Thyroid gland (tissue), 4 donors: ENCODE data around the gene NSUN3.

Experiments used
- POLR2A ChIP-seq, 2 donors: fragments of 450-650 bp; IDR thresholded peaks; one replicate each; pipeline ENCODE4 v1.6.1; 2017; ENCODE audit warnings: antibody characterized with exemption in 2 of 2, mild to moderate bottlenecking in 2 of 2, moderate library complexity in 1 of 2
- TF ChIP-seq, protein P1 (sequence below), 6 experiments: fragments of 200-600 bp in 3 of 6; fragments of 450-650 bp in 3 of 6; sonication (generic) in 3 of 6; IDR thresholded peaks; one replicate each; pipeline ENCODE4 v1.5.1; 2016 to 2019; ENCODE audit warnings: antibody characterized with exemption in 6 of 6, mild to moderate bottlenecking in 2 of 6, inconsistent platforms in 1 of 6, moderate library complexity in 1 of 6

DNA sequence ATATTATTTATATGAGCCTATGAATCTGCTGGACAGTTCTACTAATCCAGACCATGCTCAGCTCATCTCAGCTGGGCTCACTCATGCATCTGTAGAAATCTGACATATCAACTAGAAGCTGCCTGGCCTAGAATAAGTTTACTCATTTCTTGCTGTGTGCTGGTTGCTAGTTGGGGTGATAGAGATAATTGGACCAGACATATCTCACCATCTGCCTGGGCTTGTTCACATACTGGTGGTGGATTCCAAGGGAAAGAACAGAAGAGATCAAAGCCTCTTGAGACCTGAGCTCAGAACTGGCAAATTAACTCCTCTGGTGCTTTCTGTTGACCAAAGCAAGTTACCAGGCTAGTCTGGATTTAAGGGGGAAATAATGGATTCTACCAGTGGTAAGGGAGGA lies 109.1 kb downstream of the NSUN3 start:
- TF ChIP-seq POLR2A (IDR thresholded peaks at IDR 0.05) = no peak
- TF ChIP-seq, protein P1, sequence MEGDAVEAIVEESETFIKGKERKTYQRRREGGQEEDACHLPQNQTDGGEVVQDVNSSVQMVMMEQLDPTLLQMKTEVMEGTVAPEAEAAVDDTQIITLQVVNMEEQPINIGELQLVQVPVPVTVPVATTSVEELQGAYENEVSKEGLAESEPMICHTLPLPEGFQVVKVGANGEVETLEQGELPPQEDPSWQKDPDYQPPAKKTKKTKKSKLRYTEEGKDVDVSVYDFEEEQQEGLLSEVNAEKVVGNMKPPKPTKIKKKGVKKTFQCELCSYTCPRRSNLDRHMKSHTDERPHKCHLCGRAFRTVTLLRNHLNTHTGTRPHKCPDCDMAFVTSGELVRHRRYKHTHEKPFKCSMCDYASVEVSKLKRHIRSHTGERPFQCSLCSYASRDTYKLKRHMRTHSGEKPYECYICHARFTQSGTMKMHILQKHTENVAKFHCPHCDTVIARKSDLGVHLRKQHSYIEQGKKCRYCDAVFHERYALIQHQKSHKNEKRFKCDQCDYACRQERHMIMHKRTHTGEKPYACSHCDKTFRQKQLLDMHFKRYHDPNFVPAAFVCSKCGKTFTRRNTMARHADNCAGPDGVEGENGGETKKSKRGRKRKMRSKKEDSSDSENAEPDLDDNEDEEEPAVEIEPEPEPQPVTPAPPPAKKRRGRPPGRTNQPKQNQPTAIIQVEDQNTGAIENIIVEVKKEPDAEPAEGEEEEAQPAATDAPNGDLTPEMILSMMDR (IDR thresholded peaks at IDR 0.05) = no peak
